Measurements from ENCODE around the gene FRMD6.

GRCh38 chr14:51661504-51661903, 9.8 kb downstream of the FRMD6 start:
- no peak for TF ChIP-seq CTCF (conservative IDR thresholded peaks at IDR 0.05; ENCODE audit: low read length)
- no peak for TF ChIP-seq EZH2phosphoT487 (IDR thresholded peaks at IDR 0.05; ENCODE audit: borderline replicate concordance)

Measured in Loucy (cell line).